ENCODE data around the gene KEAP1.

DNA sequence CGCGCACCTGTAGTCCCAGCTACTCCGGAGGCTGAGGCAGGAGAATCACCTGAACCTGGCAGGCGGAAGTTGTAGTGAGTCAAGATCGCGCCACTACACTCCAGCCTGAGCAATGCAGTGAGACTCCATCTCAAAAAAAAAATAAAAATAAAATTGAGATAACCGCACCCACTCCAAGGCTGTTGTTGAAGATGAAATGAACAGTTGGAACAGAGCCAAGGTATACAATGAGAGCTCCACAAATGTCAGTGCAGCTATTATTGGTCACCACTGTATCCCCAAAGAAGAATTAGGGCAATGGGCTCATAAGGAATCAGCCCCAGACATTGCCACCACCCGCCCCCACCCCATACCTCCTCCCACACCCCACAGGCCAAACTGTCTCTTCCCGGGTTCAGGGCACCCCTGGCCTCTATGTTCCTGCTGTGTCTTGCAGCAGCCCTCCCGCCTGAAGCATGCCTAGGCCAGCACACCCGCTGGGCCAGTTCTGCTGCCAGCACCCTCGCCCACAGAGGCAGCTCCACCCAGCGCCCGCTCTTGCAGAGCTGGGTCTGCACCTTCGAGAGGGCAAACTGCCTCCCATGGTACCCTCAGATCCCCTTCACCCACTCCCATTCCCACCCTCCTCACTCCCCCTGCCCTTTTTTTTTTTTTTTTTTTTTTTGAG, 17.6 kb upstream of the KEAP1 start:
- TF ChIP-seq, protein P1, sequence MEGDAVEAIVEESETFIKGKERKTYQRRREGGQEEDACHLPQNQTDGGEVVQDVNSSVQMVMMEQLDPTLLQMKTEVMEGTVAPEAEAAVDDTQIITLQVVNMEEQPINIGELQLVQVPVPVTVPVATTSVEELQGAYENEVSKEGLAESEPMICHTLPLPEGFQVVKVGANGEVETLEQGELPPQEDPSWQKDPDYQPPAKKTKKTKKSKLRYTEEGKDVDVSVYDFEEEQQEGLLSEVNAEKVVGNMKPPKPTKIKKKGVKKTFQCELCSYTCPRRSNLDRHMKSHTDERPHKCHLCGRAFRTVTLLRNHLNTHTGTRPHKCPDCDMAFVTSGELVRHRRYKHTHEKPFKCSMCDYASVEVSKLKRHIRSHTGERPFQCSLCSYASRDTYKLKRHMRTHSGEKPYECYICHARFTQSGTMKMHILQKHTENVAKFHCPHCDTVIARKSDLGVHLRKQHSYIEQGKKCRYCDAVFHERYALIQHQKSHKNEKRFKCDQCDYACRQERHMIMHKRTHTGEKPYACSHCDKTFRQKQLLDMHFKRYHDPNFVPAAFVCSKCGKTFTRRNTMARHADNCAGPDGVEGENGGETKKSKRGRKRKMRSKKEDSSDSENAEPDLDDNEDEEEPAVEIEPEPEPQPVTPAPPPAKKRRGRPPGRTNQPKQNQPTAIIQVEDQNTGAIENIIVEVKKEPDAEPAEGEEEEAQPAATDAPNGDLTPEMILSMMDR (IDR thresholded peaks at IDR 0.05): no peak
- TF ChIP-seq POLR2AphosphoS5 (IDR thresholded peaks at IDR 0.05): peak in 1 of 3 donors; percentile 80

Measured in suprapubic skin (tissue), 3 donors.